NT2/D1 (cell line): ENCODE data around the gene NBAS.

Experiments
- SUZ12 ChIP-seq: IDR thresholded peaks from 2 replicates; pipeline ENCODE4 v1.6.1; 2011; ENCODE audit not compliant: insufficient read length, insufficient read depth; ENCODE audit errors: extremely low read depth
- YY1 ChIP-seq: IDR thresholded peaks from 2 replicates; pipeline ENCODE4 v1.6.1; 2011; ENCODE audit not compliant: insufficient read length, insufficient read depth
- ZNF274 ChIP-seq: IDR thresholded peaks from 2 replicates; pipeline ENCODE4 v1.6.1; 2011; ENCODE audit warnings: mild to moderate bottlenecking, low read depth, low read length

DNA sequence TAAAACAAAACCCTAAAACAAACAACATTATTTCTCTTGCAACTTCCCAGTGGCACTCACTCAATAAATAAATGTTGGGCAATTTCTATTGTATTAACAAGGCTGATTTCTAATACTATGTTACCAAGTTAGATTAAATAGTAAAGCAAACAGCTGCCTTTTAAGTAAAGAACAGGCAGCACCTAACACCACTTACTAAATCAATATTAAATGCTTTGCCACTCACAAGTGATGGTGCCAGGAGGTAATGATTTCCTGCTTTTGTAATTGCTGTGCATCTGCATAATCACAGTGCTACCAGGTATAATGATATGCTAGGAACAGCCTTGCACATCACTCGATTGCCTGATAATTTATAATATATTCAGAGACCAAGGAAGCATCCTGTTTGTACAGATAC, 276.5 kb downstream of the NBAS start:
- TF ChIP-seq YY1: no peak
- no peak for TF ChIP-seq SUZ12
- TF ChIP-seq ZNF274: no peak
